Ammon's horn (tissue), 1 donor: ENCODE data around the gene ANP32B.
A peak's percentile ranks its signal among the peaks of the same experiment; 100 is the strongest.
"Not testable (repeated sequence)": the region's sequence is repeated elsewhere in the genome, so short reads cannot be mapped to it uniquely, and the experiment has no call there.

ENCODE experiments used
- DNase-seq: peaks from one replicate; pipeline ENCODE4 v3.0.0-alpha.2; 2016; ENCODE audit warnings: low spot score

The ANP32B gene

GRCh38 chr9:97982683-97983588 lies at the start of gene ANP32B:
Gene ANP32B, plus strand, starts transcription at chr9:97983341. Its CDS starts 215 bp downstream, at chr9:97983556.
- peak; percentile 94 for DNase-seq

GRCh38 chr9:97934321-97935115 lies 48.6 kb upstream of the ANP32B start:
- DNase-seq, result peak; percentile 57

- no peak for DNase-seq
These were observed 47.9 kb upstream of the ANP32B start for GRCh38 chr9:97935276-97935675.

- no peak for DNase-seq
These were observed 46.1 kb upstream of the ANP32B start for GRCh38 chr9:97936998-97937397.

GRCh38 chr9:97938081-97938644 lies 45.0 kb upstream of the ANP32B start, which contains the start of gene HEMGN:
Gene HEMGN, minus strand, starts transcription at chr9:97938172. Its CDS starts 36 bp downstream, at chr9:97938136.
- DNase-seq, result no peak

- no peak for DNase-seq
These were observed 42.9 kb upstream of the ANP32B start for GRCh38 chr9:97940233-97940632.

- DNase-seq, result no peak
These were observed 42.4 kb upstream of the ANP32B start for GRCh38 chr9:97940741-97941140.

GRCh38 chr9:97941323-97941722 lies 41.8 kb upstream of the ANP32B start:
- no peak for DNase-seq

GRCh38 chr9:97943308-97943855 lies 39.8 kb upstream of the ANP32B start:
- DNase-seq, result no peak

GRCh38 chr9:97944612-97945011 lies 38.5 kb upstream of the ANP32B start:
- DNase-seq, result no peak

GRCh38 chr9:97945470-97945869 lies 37.7 kb upstream of the ANP32B start:
- DNase-seq, result not testable (repeated sequence)

- not testable (repeated sequence) for DNase-seq
These were observed 36.0 kb upstream of the ANP32B start for GRCh38 chr9:97947094-97947493.

GRCh38 chr9:97950873-97951272 lies 32.3 kb upstream of the ANP32B start:
- DNase-seq, result not testable (repeated sequence)

GRCh38 chr9:97954550-97954989 lies 28.6 kb upstream of the ANP32B start:
- DNase-seq, result peak; percentile 35

- no peak for DNase-seq
These were observed 26.8 kb upstream of the ANP32B start for GRCh38 chr9:97956331-97956730.

- DNase-seq, result peak; percentile 30
These were observed 24.2 kb upstream of the ANP32B start for GRCh38 chr9:97958812-97959511.

GRCh38 chr9:97959585-97959984 lies 23.6 kb upstream of the ANP32B start:
- no peak for DNase-seq

- not testable (repeated sequence) for DNase-seq
These were observed 22.3 kb upstream of the ANP32B start for GRCh38 chr9:97960678-97961328.

- no peak for DNase-seq
These were observed 21.8 kb upstream of the ANP32B start for GRCh38 chr9:97961361-97961760.

GRCh38 chr9:97962136-97962535 lies 21.0 kb upstream of the ANP32B start:
- DNase-seq, result no peak

- DNase-seq, result no peak
These were observed 20.6 kb upstream of the ANP32B start for GRCh38 chr9:97962575-97962974.
